ENCODE data around the gene YIF1A. TPM values are rescaled to one million over a fixed set of nuclear protein-coding genes. Genes with fewer than 3 reads are reported as not detected.
A peak's percentile ranks its signal among the peaks of the same experiment; 100 is the strongest.

Gene YIF1A
- total and polyA plus RNA-seq, 2 of the 4 experiments (the other 2 are of a cell fraction) = 128 to 207 TPM

- TF ChIP-seq RFX5 (IDR thresholded peaks at IDR 0.05; ENCODE audit: low read depth, low read length) (no peak), MAFK (IDR thresholded peaks at IDR 0.05; ENCODE audit: low read depth, low read length) (no peak), BHLHE40 (IDR thresholded peaks at IDR 0.05; ENCODE audit: low read depth, low read length) (no peak), CHD1 (IDR thresholded peaks at IDR 0.05; ENCODE audit: low read depth, low read length) (no peak), MAZ (IDR thresholded peaks at IDR 0.05; ENCODE audit: borderline replicate concordance, low read depth, low read length) (peak; percentile 5; the same call in 1 of the 2 replicates), CEBPB (IDR thresholded peaks at IDR 0.05; ENCODE audit: low read depth, low read length) (no peak), FOS (IDR thresholded peaks at IDR 0.05; ENCODE audit: low read depth, low read length) (no peak)
Measured at GRCh38 chr11:66317322-66317722, 28.4 kb upstream of the YIF1A start (continued).

GRCh38 chr11:66316849-66317251 lies 27.9 kb upstream of the YIF1A start, which contains the start of gene CD248:
TSS of gene CD248 (minus strand) at chr11:66317044. CDS start at chr11:66317027, 17 bp downstream.
- peak within 1 kb of the TSS; percentile 99 for H4K91ac ChIP-seq (ENCODE audit: insufficient read depth, low read depth, low read length)
- H3K9me3 ChIP-seq (ENCODE audit: control insufficient read depth, insufficient read depth, low read length) = no peaks in the 10 kb centered on the region
- peak within 1 kb of the TSS; percentile 89 for H2AFZ ChIP-seq (replicated peaks; ENCODE audit: low read length, poor library complexity)
- peak within 1 kb of the TSS; percentile 94; the same call in 2 of the 3 replicates for H2BK15ac ChIP-seq (ENCODE audit: low read depth, low read length)
- dilution Hi-C loops (cut with HindIII; ENCODE audit: low sequenced_read_pairs, unreplicated experiment) = no loop called here
- H3K56ac ChIP-seq (ENCODE audit: extremely low read depth, insufficient read depth, low read length) = peak within 1 kb of the TSS; percentile 98
- peak within 1 kb of the TSS; percentile 100 for H2BK20ac ChIP-seq (ENCODE audit: low read depth, low read length)
- peak within 1 kb of the TSS; percentile 100 for H2BK120ac ChIP-seq (ENCODE audit: low read depth, low read length)
- peak within 1 kb of the TSS; percentile 100 for H3K4ac ChIP-seq (ENCODE audit: low read depth, low read length)
- TF ChIP-seq CEBPB (IDR thresholded peaks at IDR 0.05; ENCODE audit: low read depth, low read length) (no peak), MAZ (IDR thresholded peaks at IDR 0.05; ENCODE audit: borderline replicate concordance, low read depth, low read length) (0 out of 2 replicates have a peak, but pooled peaks have one; percentile 10), POLR2A (IDR thresholded peaks at IDR 0.05; ENCODE audit: low read depth, low read length) (peak; percentile 89)
- peaks cover 11% of the 10 kb centered on the region for H3K9me1 ChIP-seq (ENCODE audit: insufficient read depth, low read length)
- H3K18ac ChIP-seq (ENCODE audit: low read depth, low read length) = peak within 1 kb of the TSS; percentile 97
- peak within 1 kb of the TSS; percentile 100 for H3K14ac ChIP-seq (replicated peaks; ENCODE audit: low read depth, low read length)
- WGBS, 2 experiments (ENCODE audit: extremely low coverage in 2 of 2, insufficient read length in 1 of 2) = 2% methylated on average over 10 of the region's 29 CpGs; no CpG with 5 or more reads in 1 of the 2 experiments
- H2BK5ac ChIP-seq (ENCODE audit: low read depth, low read length, poor library complexity, severe bottlenecking) = peak within 1 kb of the TSS; percentile 100
- H4K20me1 ChIP-seq (ENCODE audit: insufficient read depth, low read length) = peaks cover 39% of the 10 kb centered on the region
- no TSS peak for BruUV-seq (replicated peaks)
- no peaks in the 10 kb centered on the region for H3K27me3 ChIP-seq (ENCODE audit: control insufficient read depth, insufficient read depth, low read length)
- peaks cover 0 to 42% of the 10 kb centered on the region in 2 experiments; a peak in 2 of 4 replicates for H3K79me1 ChIP-seq (ENCODE audit: low read depth in 1 of 2, low read length in 2 of 2)
- CTCF ChIA-PET = no interaction called here
- peak within 1 kb of the TSS; percentile 97 for H4K5ac ChIP-seq (ENCODE audit: low read depth, low read length)
- H3K27ac ChIP-seq (ENCODE audit: insufficient read depth, low read length) = peak within 1 kb of the TSS; percentile 100
- H3K4me3 ChIP-seq (ENCODE audit: insufficient read depth, low read depth, low read length) = peak within 1 kb of the TSS; percentile 72
- H4K8ac ChIP-seq (ENCODE audit: low read depth in 2 of 2, low read length in 2 of 2) = peak within 1 kb of the TSS; percentile 85 to 99
- H2AK9ac ChIP-seq (replicated peaks; ENCODE audit: low read depth, low read length, poor library complexity) = peak within 1 kb of the TSS; percentile 93
- peak within 1 kb of the TSS; percentile 85 for H3K4me2 ChIP-seq (ENCODE audit: low read depth, low read length)
- H3K4me1 ChIP-seq (ENCODE audit: control insufficient read depth, insufficient read depth, low read length) = peaks cover 32% of the 10 kb centered on the region
- H3K23ac ChIP-seq (ENCODE audit: low read depth, low read length) = peak within 1 kb of the TSS; percentile 100
- POLR2A ChIA-PET (ENCODE audit: unreplicated experiment) = interaction anchor here (0.7 to 1.2 kb wide), 5 partner anchors 10 to 28 kb away, joined by 3 to 16 read pairs (median 5); partner anchors contain the start of genes RIN1 and YIF1A
- H3K9ac ChIP-seq (ENCODE audit: low read depth, low read length) = peak within 1 kb of the TSS; percentile 95
- in situ Hi-C loops (cut with MboI; ENCODE audit: low sequenced_read_pairs) = no loop called here
- intact Hi-C loops (cut with micrococcal nuclease) = no loop called here
- peak; percentile 78 for DNase-seq
- peak; percentile 51 for ATAC-seq (ENCODE audit: low read depth)
- no peaks in the 10 kb centered on the region for H3K36me3 ChIP-seq (ENCODE audit: control insufficient read depth, insufficient read depth, low read length)
- H2AK5ac ChIP-seq (ENCODE audit: low read depth, low read length) = peak within 1 kb of the TSS; percentile 100
